Peyer's patch (tissue), 4 donors: ENCODE results near the gene PDCD4. TPM values are rescaled to one million over a fixed set of nuclear protein-coding genes. Genes with fewer than 3 reads are reported as not detected.

Experiments
- total RNA-seq, 4 donors: library from RNA; depleted of rRNA; stranded (reverse); fragments of >200 nt; gene quantifications; one replicate each; pipeline ENCODE4 v1.1.0, GENCODE V29; 2016

The PDCD4 gene
- total RNA-seq, 4 donors from 2014 or later, result 301 to 538 (median 330) TPM

Other genes starting within 250 kb of the PDCD4 start
- 1 to 10 TPM in 3 of 4 donors, under 1 TPM in 1; 0.80 to 4.1 (median 1.2) TPM for gene RBM20, start 227.6 kb upstream of the PDCD4 start, total RNA-seq
- gene BBIP1, start 47.3 kb downstream of the PDCD4 start, total RNA-seq, result 10 to 100 TPM in 3 of 4 donors, 1 to 10 TPM in 1; 9.8 to 32.2 (median 14.5) TPM
- gene SHOC2, start 47.7 kb downstream of the PDCD4 start, total RNA-seq, result 100 to 1,000 TPM in 1 of 4 donors, 10 to 100 TPM in 3; 38.6 to 124 (median 68.2) TPM
- 10 to 100 TPM in 1 of 4 donors, 1 to 10 TPM in 2, not detected in 1; 4.6 to 11.6 (median 5.6) TPM for gene ADRA2A, start 205.1 kb downstream of the PDCD4 start, total RNA-seq